Left ventricle myocardium inferior (tissue), 1 donor: ENCODE measurements around the gene CPSF7. TPM values are rescaled to one million over a fixed set of nuclear protein-coding genes. Genes with fewer than 3 reads are reported as not detected.
"Not testable (repeated sequence)": the region's sequence is repeated elsewhere in the genome, so short reads cannot be mapped to it uniquely, and the experiment has no call there.

Experiments
- DNase-seq: peaks from one replicate; pipeline ENCODE4 v3.0.0-alpha.2; 2020
- H3K27ac ChIP-seq: fragments of 200-600 bp; replicated peaks from 2 replicates; pipeline ENCODE4 v1.8.0; 2021
- H3K27me3 ChIP-seq: fragments of 200-600 bp; 2 replicates; pipeline ENCODE4 v1.8.0; 2021; ENCODE audit warnings: low read depth
- H3K36me3 ChIP-seq: fragments of 200-600 bp; 2 replicates; pipeline ENCODE4 v1.8.0; 2021
- H3K4me1 ChIP-seq: fragments of 200-600 bp; 2 replicates; pipeline ENCODE4 v1.8.0; 2021
- H3K4me3 ChIP-seq: fragments of 200-600 bp; 2 replicates; pipeline ENCODE4 v1.8.0; 2021; ENCODE audit warnings: mild to moderate bottlenecking, moderate library complexity
- H3K9me3 ChIP-seq: fragments of 200-600 bp; replicated peaks from 2 replicates; pipeline ENCODE4 v1.8.0; 2021
- intact Hi-C: fragments of 100-400 bp; cut with micrococcal nuclease; formaldehyde crosslinking; loops from one replicate; pipeline ENCODE4 v1.11.0; 2022
- total RNA-seq: library from RNA; stranded (reverse); fragmentation: NEBNext Ultra II Directional; extraction: Animal tissue kit (Norgen Biotek cat#: 25700); gene quantifications from one replicate; pipeline ENCODE4 v1.2.1, GENCODE V29; 2021
- TF ChIP-seq, protein P1 (sequence below): fragments of 200-600 bp; IDR thresholded peaks from 2 replicates; pipeline ENCODE4 v1.8.0; 2021; ENCODE audit warnings: antibody characterized with exemption, mild to moderate bottlenecking, borderline replicate concordance
- donor health status: DM: no; HTN: yes; CAD: no; lungs with severe emphysema.

Gene CPSF7
- total RNA-seq, 1 donor from 2014 or later, result 39.9 TPM

DNA sequence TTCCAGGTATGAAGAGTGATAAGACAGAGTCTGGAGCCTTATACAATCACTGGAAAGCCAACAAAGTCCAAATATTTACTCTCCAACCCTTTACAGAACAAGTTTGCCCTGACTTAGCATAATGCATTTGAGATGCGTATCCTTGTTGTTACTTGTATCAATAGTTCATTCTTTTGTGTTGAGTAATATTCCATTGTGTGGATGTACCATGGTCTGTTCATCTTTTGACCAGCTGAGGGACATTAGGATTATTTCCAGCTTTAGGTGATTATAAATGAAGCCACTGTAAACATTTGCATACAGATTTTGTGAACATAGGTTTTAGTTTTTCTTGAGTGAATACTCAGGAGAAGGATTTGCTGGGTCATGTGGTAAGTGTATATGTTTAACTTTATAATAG is 9.8 kb upstream of the CPSF7 start:
- no peak for DNase-seq
- H3K9me3 ChIP-seq, result no peaks in the 10 kb centered on the region
- peaks cover 21% of the 10 kb centered on the region for H3K4me1 ChIP-seq
- no peak overlapping the region for H3K27ac ChIP-seq
- peaks cover 64% of the 10 kb centered on the region for H3K36me3 ChIP-seq
- TF ChIP-seq, protein P1, sequence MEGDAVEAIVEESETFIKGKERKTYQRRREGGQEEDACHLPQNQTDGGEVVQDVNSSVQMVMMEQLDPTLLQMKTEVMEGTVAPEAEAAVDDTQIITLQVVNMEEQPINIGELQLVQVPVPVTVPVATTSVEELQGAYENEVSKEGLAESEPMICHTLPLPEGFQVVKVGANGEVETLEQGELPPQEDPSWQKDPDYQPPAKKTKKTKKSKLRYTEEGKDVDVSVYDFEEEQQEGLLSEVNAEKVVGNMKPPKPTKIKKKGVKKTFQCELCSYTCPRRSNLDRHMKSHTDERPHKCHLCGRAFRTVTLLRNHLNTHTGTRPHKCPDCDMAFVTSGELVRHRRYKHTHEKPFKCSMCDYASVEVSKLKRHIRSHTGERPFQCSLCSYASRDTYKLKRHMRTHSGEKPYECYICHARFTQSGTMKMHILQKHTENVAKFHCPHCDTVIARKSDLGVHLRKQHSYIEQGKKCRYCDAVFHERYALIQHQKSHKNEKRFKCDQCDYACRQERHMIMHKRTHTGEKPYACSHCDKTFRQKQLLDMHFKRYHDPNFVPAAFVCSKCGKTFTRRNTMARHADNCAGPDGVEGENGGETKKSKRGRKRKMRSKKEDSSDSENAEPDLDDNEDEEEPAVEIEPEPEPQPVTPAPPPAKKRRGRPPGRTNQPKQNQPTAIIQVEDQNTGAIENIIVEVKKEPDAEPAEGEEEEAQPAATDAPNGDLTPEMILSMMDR, result no peak
- no peaks in the 10 kb centered on the region for H3K27me3 ChIP-seq
- H3K4me3 ChIP-seq, result no peak overlapping the region
- intact Hi-C loops, result loop anchor here (10.0 kb wide), 1 partner anchor 75 kb away; no protein-coding TSS in a partner anchor

DNA sequence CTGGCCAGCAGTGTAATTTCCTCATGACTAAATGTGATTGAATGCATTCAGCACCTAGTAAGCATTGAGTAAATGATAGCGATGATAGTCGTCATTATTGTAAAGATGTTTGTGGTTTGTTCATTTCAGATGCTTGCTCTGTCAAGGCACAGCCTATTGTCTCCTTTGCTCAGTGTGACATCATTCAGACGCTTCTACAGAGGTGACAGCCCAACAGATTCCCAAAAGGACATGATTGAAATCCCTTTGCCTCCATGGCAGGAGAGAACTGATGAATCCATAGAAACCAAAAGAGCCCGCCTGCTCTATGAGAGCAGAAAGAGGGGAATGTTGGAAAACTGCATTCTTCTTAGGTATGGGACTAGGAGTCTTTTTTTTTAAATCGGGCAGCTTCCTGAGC is 7.7 kb upstream of the CPSF7 start:
- DNase-seq, result no peak
- Histone ChIP-seq H3K9me3 (no peaks in the 10 kb centered on the region), H3K4me1 (peaks cover 22% of the 10 kb centered on the region), H3K36me3 (peaks cover 44% of the 10 kb centered on the region), H3K4me3 (no peak overlapping the region), H3K27ac (no peak overlapping the region), H3K27me3 (no peaks in the 10 kb centered on the region)
- intact Hi-C loops, result no loop called here
- TF ChIP-seq, protein P1, result no peak

DNA sequence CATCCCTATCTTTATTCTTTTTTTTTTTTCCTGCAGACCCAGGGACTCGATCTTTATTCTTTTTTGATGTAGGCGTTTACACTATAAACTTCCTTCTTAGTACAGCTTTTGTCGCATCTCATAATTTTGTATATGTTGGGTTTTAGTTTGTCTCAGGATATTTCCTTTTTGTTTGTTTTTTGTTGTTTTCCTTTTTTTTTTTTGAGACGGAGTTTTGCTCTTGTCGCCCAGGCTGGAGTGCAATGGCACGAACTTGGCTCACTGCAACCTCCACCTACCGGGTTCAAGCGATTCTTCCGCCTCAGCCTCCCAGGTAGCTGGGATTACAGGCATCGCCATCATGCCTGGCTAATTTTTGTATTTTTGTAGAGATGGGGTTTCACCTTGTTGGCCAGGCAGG is 1.1 kb upstream of the CPSF7 start:
- H3K27me3 ChIP-seq, H3K9me3 ChIP-seq, intact Hi-C loops, DNase-seq, H3K27ac ChIP-seq: not testable (repeated sequence)
- Histone ChIP-seq H3K36me3 (peaks cover 31% of the 10 kb centered on the region), H3K4me1 (peaks cover 76% of the 10 kb centered on the region), H3K4me3 (peak overlapping the region; percentile 88)

DNA sequence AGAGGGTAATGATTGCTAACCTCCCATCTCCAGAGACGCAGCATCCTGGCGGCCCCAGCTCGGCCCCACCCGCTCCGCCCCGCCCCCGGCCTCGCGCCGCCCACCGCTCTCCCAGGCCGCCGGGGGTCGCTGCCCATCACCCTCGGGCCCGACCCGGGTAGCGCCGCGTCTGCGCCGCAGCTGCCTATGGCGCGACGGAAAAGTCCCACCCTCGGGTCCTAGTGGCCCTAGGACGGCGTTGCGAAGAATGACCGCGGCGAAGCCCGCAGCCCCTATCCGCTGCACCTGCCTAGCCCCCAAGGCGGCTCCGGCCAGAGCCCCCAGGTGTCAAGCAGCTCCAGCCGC is 457 bp downstream of the CPSF7 start:
- Histone ChIP-seq H3K9me3 (no peaks in the 10 kb centered on the region), H3K4me3 (peak overlapping the region; percentile 88), H3K36me3 (peaks cover 46% of the 10 kb centered on the region), H3K27ac (peak overlapping the region; percentile 96), H3K27me3 (no peaks in the 10 kb centered on the region), H3K4me1 (peaks cover 79% of the 10 kb centered on the region)
- DNase-seq, result peak; percentile 63
- TF ChIP-seq, protein P1, result peak; percentile 43
- intact Hi-C loops, result no loop called here

DNA sequence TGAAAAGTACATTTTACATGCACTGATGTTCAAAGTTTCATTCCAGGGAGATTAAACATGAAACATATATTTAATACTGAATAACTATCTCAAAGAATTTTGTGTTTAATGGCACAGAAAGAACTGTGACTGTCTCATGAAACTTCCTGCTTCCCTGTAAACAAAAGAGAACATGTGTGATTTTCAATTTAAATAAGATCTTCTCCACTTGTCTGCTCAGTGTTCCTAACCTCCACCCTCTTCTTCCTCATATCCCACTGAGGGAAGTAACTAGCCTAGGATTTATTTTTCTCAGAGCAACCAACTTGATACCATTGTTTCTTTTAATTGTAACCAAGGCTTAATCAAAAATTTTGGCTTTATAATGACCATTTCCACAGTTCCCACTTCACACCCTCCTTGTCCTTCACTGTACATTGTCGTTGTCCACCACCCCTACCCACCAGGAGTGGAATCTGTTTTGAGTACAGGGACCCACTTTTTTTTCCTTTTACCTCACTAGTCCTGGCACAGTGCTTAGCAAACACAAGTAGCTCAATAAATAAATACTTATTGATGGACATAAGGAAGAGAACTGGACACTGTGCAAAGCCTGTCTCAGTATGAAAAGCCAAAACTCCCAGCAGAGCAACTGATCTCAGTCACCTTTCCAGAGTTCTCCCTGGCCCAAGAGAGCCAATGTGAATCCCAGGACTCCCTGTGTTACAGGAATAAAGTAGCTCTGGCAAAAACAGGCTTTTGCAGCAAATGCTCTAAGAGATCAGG is 4.2 kb downstream of the CPSF7 start:
- DNase-seq, result no peak
- H3K4me1 ChIP-seq, result peaks cover 58% of the 10 kb centered on the region
- intact Hi-C loops, result no loop called here
- no peak overlapping the region for H3K27ac ChIP-seq
- no peaks in the 10 kb centered on the region for H3K27me3 ChIP-seq
- peaks cover 77% of the 10 kb centered on the region for H3K36me3 ChIP-seq
- TF ChIP-seq, protein P1, result no peak
- H3K9me3 ChIP-seq, result no peaks in the 10 kb centered on the region
- H3K4me3 ChIP-seq, result no peak overlapping the region

DNA sequence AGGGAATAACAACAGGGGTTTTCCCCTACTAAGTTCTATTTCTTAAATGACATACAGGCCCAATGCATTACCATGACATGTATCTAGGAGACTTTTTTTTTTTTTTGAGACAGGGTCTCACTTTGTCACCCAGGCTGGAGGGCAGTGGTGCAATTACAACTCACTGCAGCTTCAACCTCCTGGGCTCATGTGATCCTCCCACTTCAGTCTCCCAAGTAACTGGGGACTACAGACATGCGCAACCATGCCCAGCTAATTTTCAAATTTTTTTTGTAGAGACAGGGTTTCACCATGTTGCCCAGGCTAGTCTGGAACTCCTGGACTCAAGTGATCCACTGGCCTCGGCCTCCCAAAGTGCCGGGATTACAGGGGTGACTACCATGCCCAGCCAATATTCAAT is 7.5 kb downstream of the CPSF7 start:
- Histone ChIP-seq H3K27me3 (no peaks in the 10 kb centered on the region), H3K4me3 (no peak overlapping the region), H3K36me3 (peaks cover 89% of the 10 kb centered on the region), H3K9me3 (no peaks in the 10 kb centered on the region), H3K4me1 (peaks cover 41% of the 10 kb centered on the region), H3K27ac (no peak overlapping the region)
- TF ChIP-seq, protein P1, result no peak
- no peak for DNase-seq
- intact Hi-C loops, result no loop called here
